Stimulated activated CD8-positive, alpha-beta memory T cell treated with anti-CD3 and anti-CD28 coated beads, Interleukin-15, amount 100 ng/mL, for 24 hours (primary cell): ENCODE results near the gene CDKAL1.

Source experiments
- DNase-seq: peaks from one replicate; pipeline ENCODE4 v3.0.0-alpha.2; 2020; ENCODE audit warnings: low read depth

The CDKAL1 gene

DNA sequence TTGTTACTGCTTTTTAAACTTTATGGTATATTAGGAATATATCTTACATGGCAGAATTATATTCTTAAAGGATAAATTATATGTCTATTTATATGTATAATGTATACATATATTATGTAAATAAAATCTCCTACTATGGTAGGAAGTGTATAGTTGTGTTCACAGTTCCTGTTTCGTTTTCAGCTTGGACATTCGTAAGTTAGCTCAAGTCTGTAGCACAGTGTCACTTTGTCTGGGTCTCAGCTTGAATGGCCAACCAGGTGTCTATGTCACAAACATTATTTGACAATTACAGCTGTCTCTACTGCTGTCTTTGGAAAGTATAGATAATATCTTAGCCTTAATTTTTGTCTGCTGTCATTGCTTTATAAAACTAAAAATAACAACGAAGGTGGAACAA is 303.9 kb downstream of the CDKAL1 start:
- DNase-seq, result no peak

DNA sequence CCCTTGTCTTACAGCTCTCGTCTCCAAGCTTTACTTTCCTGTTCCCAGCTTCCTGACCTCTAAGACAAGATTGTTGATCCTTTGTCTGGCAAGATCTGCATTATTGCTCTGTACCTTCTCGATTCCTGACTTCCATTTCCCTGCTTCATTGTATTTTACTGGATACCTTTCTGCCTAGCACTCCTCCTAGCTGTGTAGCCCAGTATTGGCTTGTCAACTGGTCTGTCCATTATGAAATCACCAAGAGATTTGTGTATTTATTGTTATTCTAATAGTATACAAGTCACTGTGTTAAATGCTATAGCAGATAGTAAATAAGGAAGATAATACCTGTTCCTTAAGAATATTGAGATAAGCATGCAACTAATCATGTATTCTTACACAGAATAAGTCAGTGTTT is 305.4 kb downstream of the CDKAL1 start:
- DNase-seq, result no peak

DNA sequence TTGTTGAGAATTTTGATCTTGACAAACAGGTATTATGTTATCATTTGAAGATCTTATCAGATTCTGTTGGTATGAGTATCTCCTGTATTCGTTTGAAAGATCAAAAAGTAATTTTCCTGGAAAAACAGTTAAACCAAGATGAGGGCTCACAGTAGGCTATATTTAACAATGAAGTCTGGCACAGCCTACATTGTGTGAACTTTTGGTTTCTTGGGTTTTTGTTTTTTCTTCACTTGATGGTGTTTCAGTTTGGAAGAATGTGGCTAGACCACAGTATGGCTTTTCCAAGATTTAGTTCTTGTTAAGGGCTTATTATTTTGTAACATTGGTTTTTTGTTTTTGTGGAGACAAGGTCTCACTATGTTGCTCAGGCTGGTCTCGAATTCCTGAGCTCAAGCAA is 306.4 kb downstream of the CDKAL1 start:
- DNase-seq, result no peak

DNA sequence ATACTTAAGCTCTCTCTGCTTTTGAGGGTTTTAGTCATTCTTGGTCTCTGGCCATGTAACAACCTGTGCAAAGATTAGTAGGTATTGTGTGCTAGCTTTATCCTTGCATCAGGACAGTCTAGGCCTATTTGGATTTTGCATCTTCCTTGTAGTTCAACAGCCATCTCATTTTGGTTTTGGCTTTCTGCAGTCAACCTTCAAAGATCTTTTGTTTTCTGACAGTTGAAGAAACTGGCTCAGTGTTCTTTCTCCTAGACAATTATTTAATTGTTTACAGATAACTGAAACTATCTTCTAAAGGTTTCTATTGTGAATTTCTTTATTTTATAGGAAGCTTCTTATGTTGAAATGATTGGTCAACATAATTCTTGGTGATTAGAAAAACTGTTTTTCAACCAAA is 307.5 kb downstream of the CDKAL1 start:
- no peak for DNase-seq

DNA sequence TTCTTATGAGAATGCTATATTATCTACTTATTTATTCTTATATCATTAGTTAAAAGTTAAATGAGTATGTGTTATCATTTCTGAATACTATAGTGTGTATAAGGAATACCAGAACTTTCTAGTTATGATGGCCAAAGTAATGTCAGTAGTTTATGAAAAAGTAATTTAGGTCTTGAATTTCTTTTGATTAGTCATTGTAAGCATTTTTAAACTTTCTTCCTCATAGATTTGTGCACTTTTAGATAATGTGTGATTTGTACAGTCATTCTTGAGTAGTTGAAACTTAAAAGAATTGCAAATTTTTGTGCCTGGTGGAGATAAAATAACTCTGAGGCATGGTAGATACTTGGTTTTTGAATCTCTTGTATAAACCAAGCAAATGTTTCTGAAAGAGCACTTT is 311.3 kb downstream of the CDKAL1 start:
- DNase-seq, result no peak

DNA sequence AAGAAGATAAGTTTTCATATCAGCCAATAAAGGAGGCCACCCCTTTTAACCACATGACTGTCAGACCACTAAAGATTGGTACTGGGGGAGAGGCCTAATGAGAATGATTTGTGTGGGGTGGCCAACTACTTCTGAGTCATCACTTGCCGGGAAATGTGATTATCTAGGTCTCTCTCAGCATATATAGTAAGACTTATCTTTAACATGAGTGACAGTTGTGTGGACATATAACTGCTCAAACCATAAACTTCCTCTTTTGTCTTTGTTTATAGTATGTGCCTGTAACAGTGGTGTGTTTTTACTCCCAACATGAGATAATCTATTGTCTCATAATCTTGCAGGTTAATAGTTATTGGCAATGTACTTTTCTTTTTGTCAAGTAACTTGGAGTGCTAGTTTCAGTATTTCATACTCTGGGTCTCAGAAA is 312.4 kb downstream of the CDKAL1 start:
- no peak for DNase-seq

DNA sequence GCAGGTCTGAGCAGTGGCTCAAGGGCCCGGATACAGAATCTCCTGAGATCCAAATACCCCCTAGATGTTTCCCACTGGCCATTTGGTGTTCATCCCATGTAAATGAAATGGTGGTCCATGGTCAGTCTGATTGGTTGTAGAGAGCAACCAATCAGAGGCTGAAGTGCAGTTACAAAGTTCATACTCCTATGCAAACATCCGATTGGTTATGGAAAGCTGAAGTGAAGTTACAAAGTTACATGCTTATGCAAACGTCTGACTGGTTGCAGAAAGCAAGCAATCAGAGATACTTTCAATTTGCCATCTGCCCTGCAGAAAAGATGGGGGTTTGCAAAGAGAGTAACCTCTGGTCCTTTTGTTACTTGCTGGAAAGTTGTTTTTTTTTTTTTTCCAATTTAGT is 313.6 kb downstream of the CDKAL1 start:
- no peak for DNase-seq

DNA sequence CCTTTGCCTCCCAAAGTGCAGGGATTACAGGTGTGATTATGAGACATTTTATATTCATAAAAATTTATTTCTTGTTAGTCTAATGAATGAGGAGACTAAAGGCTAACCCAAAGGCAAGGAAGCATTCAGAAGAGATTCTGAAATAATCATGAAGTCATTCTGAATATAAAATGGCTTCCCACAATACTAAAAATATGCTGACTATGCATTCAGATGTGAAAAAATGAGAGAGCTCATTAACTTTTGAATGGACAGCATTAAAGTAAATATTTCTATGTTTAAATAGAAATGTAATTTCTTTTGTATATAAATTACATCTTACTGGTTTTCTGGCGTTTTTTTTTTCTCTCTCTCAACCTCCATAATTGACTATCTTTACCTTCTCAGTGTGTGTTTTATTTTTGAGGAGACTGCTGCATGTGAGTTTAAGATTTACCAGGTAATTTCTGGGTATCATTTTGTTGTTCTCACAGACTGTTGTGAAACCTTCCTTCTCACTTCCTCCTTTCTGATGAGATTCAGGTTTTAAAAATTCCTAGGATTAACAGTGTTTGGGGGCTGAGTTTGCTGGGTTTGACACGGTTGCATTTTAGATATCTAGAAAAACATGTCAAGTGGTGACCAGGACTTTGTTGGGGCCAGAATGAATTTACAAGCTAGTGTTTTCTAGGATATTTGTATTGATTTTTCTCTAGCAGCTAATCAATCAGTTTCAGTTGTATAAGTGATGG is 316.6 kb downstream of the CDKAL1 start:
- no peak for DNase-seq

DNA sequence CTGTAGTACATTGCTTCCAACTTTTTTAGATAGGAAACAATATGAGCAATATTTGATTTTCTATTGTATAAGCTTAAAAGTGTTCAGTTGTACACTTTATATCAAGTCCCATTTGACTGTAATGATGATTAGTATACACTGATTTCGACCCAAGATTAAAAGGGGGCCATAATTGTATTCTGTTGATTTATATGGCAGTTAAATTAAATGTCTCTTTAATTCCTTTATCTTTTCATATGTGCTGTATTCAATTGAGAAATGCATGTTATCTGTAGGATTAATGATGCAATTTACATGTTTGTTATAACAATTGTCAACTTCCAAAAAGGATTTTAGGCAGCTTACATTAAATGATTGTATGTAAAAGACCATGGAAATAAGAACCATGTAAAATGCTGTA is 317.5 kb downstream of the CDKAL1 start:
- no peak for DNase-seq

DNA sequence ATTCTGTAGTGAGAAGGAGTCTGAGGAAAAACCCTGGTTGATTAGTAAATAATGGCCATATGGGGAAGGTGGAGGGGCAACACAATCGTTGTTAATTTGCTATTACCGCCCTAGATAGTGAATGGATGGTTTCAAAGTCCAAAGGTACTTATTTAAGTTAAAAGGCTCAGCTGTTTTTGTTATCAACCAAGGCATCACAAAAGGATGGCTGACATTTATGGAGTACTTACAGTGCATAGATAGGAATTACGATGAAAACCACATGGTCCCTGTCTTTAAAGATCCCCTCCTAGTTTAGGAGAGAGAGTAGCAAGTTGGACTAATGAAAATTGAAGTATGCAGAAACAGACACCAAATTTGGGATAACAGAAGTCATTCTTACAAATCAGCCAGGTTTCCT is 319.6 kb downstream of the CDKAL1 start:
- no peak for DNase-seq

DNA sequence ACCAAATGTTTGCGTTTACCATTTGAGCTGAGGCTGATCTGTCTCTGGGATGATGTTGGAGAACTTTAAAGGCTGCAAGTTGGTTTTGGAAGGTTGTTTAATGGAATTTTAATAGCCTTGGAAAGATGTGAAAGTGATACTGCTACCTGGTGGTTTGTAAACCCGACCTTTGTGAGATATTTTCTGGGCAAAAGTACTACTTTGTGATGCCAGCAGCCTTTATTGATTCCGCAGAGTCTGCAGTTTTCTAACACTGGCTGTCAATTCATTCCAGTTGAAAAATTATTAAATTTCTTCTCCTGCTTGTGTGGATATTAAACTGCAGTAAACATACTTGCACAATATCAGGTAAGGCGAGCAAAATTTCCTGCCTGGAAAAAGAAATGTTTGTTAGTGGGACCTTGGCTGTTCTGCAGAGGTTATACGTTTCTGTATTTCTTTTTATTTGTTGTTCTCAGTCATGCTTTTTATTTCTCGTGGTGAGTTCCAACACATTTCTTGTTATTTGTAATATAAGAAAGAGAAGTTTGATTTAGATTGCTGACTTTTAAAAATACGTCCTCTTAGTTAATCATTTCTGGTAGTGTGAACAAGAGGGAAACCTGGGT is 322.5 kb downstream of the CDKAL1 start:
- no peak for DNase-seq

DNA sequence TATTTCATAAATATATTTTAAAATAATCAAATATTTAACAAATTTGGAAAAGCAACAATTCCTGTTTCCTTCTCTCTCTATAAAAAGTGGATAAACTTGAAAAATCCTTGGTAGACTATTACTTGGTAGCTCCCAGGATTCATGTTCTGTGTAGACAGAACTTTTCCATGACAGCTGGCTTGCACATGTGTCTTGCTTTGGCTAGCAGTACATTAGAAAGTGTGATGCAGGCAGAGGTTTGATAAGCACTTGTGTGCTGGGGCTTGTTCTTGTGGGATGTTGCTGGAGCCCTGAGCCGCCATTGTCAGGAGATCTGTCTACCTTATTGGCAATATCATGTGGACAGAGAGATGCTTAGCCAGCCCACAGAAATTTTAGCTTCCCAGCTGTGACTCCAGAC is 327.2 kb downstream of the CDKAL1 start:
- no peak for DNase-seq

DNA sequence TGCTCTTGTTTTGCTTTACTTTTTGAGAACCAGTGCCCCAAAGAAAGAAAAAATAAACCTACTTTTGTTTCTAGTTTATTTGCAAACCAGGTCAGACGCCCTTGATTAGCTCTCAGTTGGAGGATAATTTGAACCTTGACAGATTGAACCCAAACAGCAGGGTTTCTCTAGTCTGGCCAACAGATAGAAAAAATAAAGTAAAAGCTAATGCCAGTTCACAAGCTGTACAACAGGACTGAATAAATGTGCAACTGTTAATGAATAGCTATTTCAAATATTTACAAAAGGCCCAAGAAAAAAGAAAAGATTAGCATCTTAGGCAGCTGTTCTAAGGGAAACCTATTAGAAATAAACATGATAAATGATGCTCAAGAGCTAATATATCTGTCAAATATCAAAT is 331.8 kb downstream of the CDKAL1 start:
- DNase-seq, result no peak

DNA sequence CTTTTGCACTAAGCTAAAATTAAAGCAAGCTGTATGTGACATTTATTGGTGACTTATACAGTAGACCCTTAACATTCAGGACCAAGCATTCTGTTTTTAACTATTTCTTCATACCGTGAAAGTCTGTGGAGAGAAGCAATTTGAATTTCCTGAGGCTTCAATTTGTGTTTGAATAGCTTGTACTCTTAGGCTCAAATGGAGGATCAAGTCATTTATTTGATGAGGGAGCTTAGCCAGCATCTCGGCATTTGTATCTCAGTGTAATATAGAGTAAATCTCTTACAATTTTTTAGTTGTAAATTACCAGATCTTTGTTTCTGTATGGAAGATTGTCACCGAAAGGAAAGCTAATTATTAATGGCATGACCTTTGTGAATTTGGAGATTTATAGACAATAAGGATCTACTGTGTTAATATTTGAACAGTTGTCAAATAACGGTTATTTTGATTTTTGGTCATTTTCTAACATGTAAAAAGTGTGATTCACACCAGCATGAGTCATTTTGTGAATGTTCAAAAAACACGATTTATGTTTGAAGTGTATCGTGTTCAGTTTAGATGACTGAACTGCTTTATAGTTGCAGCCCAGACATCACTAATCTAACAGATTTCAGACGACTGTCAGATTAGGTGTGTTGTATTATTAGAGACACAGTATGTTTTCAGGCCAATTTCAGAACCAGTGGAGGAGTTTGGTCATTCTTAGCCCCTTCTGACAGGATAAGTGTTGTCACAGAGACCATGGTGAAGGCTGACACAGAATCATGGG is 332.9 kb downstream of the CDKAL1 start:
- no peak for DNase-seq

DNA sequence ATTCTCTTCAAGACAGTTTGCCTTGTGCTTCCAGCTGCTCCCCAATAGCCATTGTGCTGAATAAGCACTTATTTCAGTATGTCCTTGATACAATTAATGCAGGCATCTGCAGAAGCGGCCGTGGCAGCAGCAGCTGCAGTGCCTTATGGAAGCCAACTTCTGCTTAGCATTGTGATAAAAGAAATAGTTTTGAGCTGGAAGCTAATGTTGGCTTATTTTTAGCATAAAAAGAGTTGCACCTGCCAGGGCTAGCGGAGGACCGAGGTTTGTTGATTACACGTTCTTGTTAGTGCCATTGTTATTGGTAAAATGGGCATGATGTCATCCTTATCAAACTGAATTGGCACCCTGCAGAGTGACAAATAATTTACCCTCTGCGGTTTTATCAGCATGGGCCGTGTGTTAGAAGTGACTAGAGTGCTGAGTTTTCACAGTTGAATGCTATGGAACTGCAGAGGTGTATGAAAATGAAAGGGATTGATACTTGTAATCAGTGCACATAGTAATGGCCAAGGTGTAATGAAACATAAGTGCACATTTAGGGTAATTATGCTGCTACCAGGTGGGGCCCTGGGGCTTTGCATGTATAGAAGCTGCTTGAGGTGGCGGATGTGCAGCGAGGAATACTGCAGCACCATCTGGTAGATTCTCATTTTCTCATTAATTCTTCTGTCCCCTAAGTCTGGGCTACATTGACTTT is 334.3 kb downstream of the CDKAL1 start:
- DNase-seq, result no peak

DNA sequence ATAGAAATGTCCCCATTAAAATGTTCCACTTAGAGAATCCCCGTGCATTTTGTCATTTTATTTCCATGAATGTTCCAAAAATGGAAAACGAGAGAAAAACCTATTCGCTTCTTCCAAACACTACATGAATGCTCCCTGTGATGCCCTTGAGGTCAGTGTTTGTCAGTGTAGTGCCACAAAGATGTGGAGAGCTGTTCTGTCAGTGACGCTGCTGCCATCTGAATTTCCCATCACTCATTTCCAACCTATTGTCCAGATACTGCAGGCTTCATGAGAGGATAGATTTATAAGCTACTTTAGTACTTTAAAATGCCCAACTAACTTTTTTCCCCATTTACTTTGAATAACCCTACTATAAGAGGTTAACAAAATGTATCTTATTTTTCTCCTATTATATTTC is 335.8 kb downstream of the CDKAL1 start:
- no peak for DNase-seq

DNA sequence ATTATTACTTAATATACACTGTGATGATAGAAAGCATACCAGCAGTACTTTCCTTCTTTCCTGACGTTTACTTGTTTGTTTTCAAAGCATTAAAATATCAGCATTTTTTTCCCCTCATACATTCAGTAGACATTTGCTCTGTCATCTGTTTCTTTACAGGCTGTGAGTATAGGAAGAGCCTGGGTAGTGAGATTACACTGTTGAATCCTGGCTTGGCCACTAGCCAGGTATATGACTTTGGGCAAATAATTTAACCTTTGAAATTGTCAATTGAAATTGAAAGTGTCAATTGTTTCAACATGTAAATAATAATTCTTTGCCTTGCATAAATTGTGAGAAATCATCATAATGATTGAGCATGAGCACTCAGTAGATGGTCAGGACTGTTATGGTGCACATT is 336.2 kb downstream of the CDKAL1 start:
- DNase-seq, result no peak

DNA sequence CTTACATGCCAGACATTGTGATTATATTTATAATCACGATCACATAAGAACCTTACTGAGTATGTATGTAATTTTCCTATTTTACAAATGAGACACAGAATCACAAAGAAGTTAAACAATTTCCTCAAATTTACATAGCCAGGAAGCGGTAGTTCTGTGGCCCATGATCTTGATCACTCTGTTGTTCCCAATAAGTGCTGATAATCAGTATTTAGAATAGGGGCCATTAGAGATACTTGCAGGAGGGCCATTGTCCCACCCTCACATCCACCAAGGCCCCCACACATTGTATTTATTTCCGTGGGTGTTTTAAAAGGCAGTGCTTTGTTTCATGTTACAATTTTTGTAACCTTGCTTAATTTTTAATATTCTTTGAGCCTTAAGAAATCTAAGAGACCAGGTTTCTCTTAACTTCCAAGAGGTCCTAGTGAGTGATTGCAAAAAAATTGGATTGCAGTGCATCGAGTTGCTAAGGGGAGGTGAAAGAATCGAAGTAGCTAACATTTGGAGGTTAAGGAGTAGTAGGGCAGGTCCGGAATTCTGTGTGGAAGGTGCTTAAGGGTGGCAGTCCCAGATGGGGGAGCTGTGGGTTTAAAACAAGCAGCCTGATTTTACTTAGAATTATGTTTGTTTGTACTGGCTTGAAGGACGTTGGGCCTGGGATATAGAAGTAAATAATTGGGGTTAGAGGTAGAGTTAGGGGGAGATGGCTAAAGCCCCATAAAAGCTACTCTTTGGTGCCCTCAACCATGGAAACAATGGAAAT is 339.4 kb downstream of the CDKAL1 start:
- no peak for DNase-seq

DNA sequence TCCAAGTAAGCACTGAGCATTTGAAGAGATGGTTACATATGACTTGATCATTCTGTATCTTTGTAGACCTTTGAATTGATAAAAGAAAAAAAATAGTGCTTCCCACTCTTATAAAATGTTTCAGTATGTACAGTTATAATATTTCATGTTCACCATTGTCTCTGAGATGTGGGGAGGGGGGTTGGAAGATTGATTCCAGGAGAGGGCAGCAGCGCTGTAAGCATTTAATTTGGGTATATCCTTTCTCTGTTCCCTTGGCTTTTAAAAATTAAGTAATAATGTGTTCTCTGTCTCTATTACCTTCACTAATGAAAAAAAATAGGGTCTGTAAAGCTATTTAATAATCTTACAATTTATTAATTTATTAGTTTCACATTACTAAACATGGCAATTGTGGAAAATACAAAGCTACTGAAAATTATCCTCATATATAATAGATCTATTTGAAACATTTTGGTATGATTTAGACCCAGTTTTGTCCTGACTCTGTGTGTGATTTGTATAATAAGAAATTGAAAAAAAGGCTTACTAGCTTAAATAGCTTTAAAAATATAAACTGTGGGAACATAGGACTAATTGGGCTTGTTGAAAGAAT is 341.2 kb downstream of the CDKAL1 start:
- DNase-seq, result no peak

DNA sequence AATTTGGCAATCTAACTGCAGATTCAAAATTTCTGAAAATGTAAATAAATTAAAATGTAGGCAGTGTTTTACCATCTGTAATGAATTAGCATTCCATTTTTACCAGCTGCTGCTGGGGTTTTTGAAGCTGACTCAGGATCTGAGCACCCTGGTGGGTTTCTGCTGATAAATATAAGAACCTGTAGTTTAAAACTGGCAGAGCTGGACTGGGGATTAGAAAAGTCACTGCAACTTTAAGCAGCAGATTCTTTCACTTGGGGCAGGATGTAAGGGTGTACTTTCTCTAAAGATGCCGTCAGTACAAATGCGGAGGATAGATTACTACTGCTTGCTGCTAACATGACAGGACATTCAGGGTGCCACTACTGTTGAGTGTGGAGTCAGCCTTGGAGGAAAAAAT is 341.8 kb downstream of the CDKAL1 start:
- DNase-seq, result no peak

DNA sequence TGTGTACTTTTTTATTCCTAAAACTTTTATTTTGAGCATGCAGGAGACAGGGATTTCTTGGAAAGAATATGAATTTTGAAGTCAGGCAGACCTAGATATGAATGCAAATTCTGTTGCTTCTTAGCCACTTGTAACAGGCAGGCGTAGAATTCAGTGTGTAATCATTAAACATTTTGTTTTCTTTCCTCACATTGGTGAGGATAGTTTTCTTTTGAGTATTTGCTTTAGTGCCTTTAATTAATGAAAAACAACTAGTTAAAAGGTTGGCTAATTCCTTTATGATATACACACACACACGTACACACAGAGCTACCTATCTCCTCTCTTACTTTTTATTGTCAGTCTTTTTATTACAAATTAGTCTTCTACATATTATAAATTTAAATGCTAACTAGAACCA is 342.3 kb downstream of the CDKAL1 start:
- no peak for DNase-seq
